Measurements from ENCODE around the gene HHAT.

HHAT gene

GRCh38 chr1:210678306-210678705 lies 349.6 kb downstream of the HHAT start:
- no peak for DNase-seq (ENCODE audit: low spot score)
- FAIRE-seq = no peak

GRCh38 chr1:210681158-210681557 lies 352.5 kb downstream of the HHAT start:
- no peak for FAIRE-seq
- no peak for DNase-seq (ENCODE audit: low spot score)

GRCh38 chr1:210683403-210684047 lies 354.8 kb downstream of the HHAT start:
- no peak for FAIRE-seq
- no peak for DNase-seq (ENCODE audit: low spot score)

- no peak for FAIRE-seq
- no peak for DNase-seq (ENCODE audit: low spot score)
These were observed 356.0 kb downstream of the HHAT start for GRCh38 chr1:210684466-210685294.

- FAIRE-seq (no peak), DNase-seq (ENCODE audit: low spot score) (no peak)
These were observed 356.6 kb downstream of the HHAT start for GRCh38 chr1:210685295-210685650.

- FAIRE-seq = no peak
These were observed 358.1 kb downstream of the HHAT start for GRCh38 chr1:210686841-210687240.

GRCh38 chr1:210687582-210688279 lies 359.0 kb downstream of the HHAT start:
- FAIRE-seq (peak; percentile 80), DNase-seq (ENCODE audit: low spot score) (peak; percentile 84)

More at GRCh38 chr1:210686841-210687240, 358.1 kb downstream of the HHAT start:
- DNase-seq (ENCODE audit: low spot score) = no peak

- FAIRE-seq (no peak), DNase-seq (ENCODE audit: low spot score) (no peak)
These were observed 360.0 kb downstream of the HHAT start for GRCh38 chr1:210688512-210689234.

- peak; percentile 69 for DNase-seq (ENCODE audit: low spot score)
- FAIRE-seq = no peak
These were observed 361.1 kb downstream of the HHAT start for GRCh38 chr1:210689826-210690225.

- no peak for FAIRE-seq
- DNase-seq (ENCODE audit: low spot score) = no peak
These were observed 361.5 kb downstream of the HHAT start for GRCh38 chr1:210690236-210690635.

- FAIRE-seq (no peak), DNase-seq (ENCODE audit: low spot score) (no peak)
These were observed 362.4 kb downstream of the HHAT start for GRCh38 chr1:210691039-210691610.

- no peak for DNase-seq (ENCODE audit: low spot score)
- no peak for FAIRE-seq
These were observed 364.1 kb downstream of the HHAT start for GRCh38 chr1:210692796-210693195.

- DNase-seq (ENCODE audit: low spot score) (peak; percentile 42), FAIRE-seq (no peak)
These were observed 366.3 kb downstream of the HHAT start for GRCh38 chr1:210695026-210695425.

- FAIRE-seq (no peak), DNase-seq (ENCODE audit: low spot score) (peak; percentile 47)
These were observed 368.0 kb downstream of the HHAT start for GRCh38 chr1:210696709-210697108.

GRCh38 chr1:210697185-210697584 lies 368.5 kb downstream of the HHAT start:
- FAIRE-seq (no peak), DNase-seq (ENCODE audit: low spot score) (no peak)

- no peak for FAIRE-seq
- no peak for DNase-seq (ENCODE audit: low spot score)
These were observed 370.0 kb downstream of the HHAT start for GRCh38 chr1:210698661-210699060.

- DNase-seq (ENCODE audit: low spot score) (no peak), FAIRE-seq (no peak)
These were observed 371.4 kb downstream of the HHAT start for GRCh38 chr1:210700083-210700482.

- DNase-seq (ENCODE audit: low spot score) = no peak
These were observed 371.8 kb downstream of the HHAT start for GRCh38 chr1:210700511-210700910.

GRCh38 chr1:210702506-210702905 lies 373.8 kb downstream of the HHAT start:
- DNase-seq (ENCODE audit: low spot score) = no peak
- FAIRE-seq = no peak

More at GRCh38 chr1:210700511-210700910, 371.8 kb downstream of the HHAT start:
- FAIRE-seq = no peak

GRCh38 chr1:210703593-210703992 lies 374.9 kb downstream of the HHAT start:
- no peak for FAIRE-seq

GRCh38 chr1:210705086-210705485 lies 376.4 kb downstream of the HHAT start:
- FAIRE-seq = no peak

More at GRCh38 chr1:210703593-210703992, 374.9 kb downstream of the HHAT start:
- DNase-seq (ENCODE audit: low spot score) = no peak

More at GRCh38 chr1:210705086-210705485, 376.4 kb downstream of the HHAT start:
- DNase-seq (ENCODE audit: low spot score) = no peak

Measured in RCC 7860 (cell line).